Measurements from ENCODE around the gene CGB1.
A peak's percentile ranks its signal among the peaks of the same experiment; 100 is the strongest.

CGB1 gene

DNA sequence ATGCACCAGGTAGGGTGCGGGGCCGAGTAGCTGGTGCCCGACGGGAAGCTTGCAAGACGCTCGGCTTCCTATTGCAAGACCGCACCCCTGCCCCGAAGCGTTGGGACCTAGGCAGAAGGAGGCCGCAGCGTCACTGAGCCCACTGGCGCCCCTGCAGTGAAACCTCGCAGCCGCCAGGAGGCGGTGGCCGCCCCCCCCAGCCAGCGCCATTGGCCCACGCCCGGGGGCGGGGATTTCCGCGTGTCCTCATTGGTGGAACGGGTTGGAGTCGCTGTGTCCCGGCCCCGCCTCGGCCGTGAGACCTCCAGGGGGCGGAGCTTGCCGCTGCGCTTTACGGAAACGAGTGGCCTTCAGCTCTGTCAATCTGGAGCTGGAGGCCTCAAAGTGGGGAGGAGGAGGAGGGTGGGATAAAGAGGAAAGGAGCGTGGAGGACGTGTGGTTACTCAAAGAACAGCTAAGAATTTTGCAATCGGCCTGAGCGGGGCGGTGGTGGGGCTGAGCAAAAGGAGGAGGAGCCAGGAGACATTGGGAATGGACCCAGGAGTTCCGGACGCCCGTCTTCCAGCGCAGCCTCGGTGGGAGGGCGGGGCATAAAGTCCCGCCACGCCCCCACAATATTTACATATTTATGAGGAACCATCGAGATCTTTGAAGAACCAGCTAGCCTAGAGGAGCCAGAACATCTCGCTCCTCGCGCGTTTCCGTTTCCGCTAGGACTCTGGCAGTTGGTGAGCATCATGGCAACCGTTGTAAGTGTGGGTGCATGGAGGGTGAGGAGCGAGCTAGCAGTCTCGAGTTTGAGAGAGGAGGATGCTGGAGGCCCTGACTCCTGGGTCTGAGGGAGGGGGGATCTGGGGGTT, 43.3 kb downstream of the CGB1 start, which contains the start of the genes GYS1 and RUVBL2:
Gene GYS1 (minus strand): TSS at position 135 of the 860 bp plus-strand sequence. CDS start 197 bp downstream, outside the sequence.
Gene RUVBL2 (plus strand): TSS at position 713 of the 860 bp plus-strand sequence. CDS start 25 bp downstream, at position 738.
- peak; percentile 100 for DNase-seq

DNA sequence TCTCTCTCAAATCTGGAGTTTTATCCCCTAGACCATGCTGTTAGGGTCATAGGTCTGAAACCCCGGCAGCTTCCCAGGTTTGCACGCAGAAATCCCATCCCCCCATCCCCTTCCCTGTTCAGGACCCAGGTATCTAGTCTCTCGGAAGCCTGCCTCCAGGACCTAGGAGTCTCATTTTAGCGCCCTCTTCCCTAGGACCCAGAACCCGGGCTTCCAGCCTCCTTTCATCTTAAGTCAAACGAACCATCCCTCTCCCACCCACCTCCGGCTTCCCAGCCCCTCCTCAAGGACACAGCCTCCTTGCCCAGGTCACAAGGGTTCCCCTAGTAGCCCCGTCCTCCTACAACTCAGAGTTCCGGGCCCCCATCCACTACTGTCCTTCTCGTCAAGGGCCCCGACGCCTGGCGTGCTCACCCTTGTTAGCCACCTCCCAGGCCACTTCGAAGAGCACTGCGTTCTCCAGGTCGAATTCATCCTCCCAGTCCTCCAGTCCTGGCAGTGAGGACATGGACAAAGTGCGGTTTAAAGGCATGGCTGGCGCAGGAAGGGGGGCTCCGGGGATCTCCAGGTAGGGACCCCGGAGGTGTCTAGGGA, 44.0 kb downstream of the CGB1 start:
- no peak for DNase-seq

DNA sequence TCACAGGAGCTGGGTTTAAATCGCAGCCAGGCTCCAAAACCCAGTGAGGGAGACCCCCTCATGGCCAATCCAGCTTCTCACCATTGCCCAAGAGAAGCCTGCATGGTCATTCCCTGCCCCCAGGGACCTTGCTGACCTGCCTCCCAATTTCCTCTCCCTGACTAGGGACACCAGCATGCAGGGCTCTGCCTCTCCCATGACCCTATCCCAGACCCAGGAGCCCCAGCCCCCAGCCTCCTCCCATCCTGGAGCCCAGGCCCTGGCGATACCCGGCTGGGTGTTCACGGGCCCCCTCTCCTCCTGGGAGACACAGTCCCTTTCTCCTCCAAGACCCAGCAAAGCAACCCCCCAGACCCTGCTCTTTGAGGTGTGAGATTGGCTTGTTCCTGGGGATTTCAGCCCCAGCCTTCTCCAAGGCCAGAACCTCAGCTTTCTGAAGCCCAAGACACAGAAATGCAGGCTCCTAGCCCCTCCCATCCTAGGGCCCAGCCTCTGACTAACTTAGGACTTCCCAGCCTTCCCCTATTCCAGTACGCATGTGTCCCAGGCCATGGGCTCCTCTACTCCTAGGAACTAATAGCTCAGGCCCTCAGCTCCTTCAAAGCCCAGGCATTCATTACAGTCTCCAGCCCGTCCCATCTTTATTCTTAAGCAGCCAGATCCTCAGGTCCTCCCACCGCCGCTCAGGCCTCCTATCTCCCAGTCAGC, 44.7 kb downstream of the CGB1 start:
- DNase-seq, result peak in 1 of 2 donors; percentile 42

DNA sequence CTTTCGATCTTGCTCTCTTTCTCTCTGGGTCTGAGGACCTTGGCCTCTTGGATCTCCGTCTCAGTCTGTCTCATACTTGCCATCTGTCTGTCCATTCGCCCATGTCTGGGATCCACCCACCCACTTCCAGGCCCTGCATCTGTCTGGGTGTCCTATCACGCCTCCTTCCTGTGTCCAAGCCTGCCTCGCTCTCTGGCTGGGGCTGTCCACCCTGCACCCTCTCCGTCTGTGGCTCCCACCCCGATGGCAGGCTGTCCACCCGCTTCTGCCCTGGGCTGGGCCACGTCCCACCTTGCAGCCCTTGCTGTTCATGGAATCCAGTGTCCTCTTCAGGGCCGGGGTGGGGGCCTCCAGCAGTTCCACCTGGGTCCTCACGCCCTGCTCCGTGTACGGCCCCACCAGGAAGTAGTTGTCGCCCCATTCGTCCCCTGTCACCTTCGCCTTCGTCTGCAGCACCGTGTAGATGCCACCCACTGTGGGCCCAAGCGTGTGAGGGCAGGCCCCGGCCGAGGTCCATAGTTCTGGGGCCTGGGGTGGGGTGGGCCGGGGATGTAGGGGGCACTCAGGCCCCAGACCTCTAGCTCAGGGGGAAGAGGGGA, 45.6 kb downstream of the CGB1 start:
- no peak for DNase-seq

DNA sequence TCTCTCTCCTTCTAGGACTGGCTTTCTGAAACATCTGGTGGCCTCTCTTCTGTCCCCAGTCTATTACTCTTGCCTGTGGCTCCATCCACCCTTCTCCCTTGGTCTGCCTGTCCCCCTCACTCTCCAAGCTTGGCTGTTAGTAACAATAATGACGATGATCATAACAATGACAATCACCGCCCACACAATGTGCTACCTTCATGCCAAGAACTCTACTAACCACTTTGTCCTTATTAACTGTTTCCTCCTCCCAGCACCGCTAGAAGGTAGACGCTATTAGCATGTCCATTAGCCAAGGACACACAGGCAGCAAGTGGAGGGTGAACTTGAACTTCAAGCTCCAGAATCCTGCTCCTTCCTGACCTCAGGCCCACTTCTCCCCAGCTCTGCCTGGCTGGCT, 46.3 kb downstream of the CGB1 start:
- DNase-seq, result no peak

DNA sequence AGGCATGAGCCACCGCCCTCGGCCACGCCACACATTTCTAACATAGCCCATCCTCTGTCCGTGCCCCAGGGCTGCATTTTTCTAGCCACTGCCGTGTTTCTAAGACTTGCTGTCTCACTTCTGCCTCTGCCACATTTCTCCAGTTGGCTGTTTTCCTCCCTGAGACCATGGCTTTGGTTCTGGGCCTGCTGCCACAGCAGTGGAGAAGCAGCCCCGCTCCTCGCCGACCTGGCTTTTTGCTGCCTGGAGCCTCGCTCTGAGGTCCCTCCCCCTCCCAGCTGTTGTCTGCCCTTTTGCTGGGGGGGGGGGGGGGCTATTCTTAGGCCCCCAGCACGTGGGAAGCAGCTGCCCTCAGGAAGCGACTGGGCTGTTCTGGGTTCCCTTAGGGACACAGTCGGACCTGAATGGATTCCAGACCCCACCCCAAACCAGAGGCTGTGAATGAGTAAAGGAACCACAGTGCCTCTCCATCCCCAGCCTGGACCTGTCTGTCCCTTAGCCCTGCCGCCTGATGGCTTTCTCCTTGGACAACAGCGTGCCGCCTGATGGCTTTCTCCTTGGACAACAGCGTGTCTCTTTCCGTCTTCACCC, 46.9 kb downstream of the CGB1 start:
- no peak for DNase-seq

DNA sequence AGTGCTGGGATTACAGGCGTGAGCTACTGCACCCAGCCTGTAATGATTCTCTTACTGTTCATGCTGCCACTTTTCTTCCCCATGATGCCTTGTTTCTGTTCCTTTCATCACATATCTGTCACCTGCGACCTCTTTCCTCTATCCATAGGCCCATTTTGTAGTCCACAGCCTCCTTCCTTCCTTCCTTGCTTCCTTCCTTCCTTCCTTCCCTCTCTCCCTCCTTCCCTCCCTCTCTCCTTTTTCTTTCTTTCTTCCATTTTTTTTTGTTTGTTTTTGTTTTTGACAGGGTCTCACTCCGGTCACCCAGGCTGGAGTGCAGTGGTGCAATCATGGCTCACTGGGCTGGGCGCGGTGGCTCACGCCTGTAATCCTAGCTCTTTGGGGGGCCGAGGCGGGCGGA, 47.8 kb downstream of the CGB1 start:
- no peak for DNase-seq

DNA sequence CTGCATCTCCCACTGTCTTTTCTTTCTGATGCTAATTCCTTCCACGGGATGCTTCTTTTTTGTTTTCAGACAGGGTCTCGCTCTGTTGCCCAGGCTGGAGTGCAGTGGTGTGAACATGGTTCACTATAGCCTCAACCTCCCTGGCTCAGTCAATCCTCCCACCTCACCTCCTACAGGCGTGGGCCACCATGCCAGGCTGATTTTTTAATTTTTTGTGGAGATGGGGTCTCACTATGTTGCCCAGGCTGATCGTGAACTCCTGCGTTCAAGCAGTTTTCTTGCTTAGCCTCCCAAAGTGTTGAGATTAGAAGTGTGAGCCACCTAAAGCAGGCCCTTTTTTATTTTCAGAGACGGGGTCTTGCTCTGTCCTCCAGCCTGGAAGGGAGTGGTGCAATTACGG, 48.4 kb downstream of the CGB1 start:
- no peak for DNase-seq

DNA sequence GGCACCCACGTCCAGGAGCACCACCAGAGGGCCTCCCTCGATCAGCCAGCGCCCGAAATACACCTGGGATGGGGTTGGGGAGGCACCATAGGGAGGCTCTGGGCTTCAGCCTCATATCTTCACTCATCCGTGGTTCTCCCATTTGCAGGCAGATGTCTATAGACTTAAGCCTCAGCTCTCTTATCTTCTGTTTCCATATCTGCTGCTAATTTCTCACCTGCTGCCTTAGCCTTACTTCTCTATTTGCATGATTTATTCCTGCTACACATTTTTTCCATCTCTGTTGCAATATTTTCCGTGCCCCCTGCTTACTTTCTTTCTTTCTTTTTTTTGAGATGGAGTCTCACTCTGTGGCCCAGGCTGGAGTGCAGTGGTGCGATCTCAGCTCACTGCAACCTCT, 49.4 kb downstream of the CGB1 start:
- DNase-seq, result no peak

DNA sequence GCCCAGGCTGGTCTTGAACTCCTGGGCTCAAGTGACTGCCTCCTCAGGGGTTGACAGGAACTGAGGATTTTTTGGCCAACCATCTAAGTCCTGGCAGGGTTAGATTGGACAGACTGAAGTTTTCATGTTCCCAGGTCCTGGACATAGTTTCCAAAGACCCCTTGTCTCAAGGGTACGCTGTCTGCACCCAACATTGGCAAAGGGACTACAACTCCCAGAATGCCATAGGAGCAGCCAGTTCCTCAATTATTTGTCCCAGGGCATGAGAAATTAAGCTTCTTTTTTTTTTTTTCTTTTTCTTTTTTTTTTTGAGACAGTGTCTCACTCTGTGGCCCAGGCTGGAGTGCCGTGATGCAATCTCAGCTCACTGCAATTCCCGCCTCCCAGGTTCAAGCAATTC, 50.5 kb downstream of the CGB1 start:
- DNase-seq, result no peak

DNA sequence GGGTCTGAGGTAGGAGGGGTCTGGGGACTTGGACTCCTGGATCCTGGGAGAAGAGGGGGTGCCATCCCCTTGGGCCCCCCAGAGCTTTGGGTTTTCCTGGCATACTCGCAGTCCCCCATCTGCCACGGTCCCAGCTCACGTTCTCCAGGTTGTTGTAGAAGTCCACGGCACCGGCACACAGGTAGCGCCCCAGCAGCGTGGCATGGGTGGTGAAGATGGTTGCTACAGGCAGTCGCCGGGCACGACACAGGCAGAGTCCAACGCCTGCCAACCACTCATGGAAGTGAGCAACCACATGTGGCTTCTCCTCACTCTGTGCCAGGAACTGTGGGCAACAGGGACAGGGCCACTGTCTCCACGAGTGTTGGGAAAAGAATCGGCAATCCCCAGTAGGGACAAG, 51.0 kb downstream of the CGB1 start:
- no peak for DNase-seq

Measured in CD4-positive, alpha-beta T cell treated with Interleukin-1 beta for 1 hour (primary cell).